Aorta (tissue), 4 donors: ENCODE data around the gene CHRNA7. TPM values are rescaled to one million over a fixed set of nuclear protein-coding genes. Genes with fewer than 3 reads are reported as not detected.

Source experiments
- polyA plus RNA-seq, 2 donors: library from polyadenylated mRNA; stranded (reverse); fragments of 200-250 nt; gene quantifications; one replicate each; pipeline ENCODE4 v1.2.3, GENCODE V29; 2013
- total RNA-seq, 2 donors: library from RNA; stranded (reverse); fragmentation: NEBNext Ultra II Directional; extraction: Animal tissue kit (Norgen Biotek cat#: 25700); gene quantifications; one replicate each; pipeline ENCODE4 v1.2.1, GENCODE V29; 2021
- donor health status: healthy with polysubstance abuse.
- donor health status: Bipolar disorder and iron deficiency.
- donor health status: DM: no; HTN: no; CAD: no.
- donor health status: DM: yes; HTN: yes; CAD: no.

Gene CHRNA7
- total and polyA plus RNA-seq, 4 donors, result 0.88 to 3.6 (median 2.9) TPM

Other genes with a start within 250 kb of the CHRNA7 start
- gene OTUD7A, start 159.8 kb upstream of the CHRNA7 start, total RNA-seq, result 1 to 10 TPM; 1.7 to 3.9 TPM
- 1 to 10 TPM in 1 of 2 donors, under 1 TPM in 1; 0.87 to 1.8 TPM for gene OTUD7A, start 159.8 kb upstream of the CHRNA7 start, polyA plus RNA-seq